Thyroid gland (tissue), 4 donors: ENCODE results near the gene RCAN2.

Experiments used
- CTCF ChIP-seq, 6 experiments: fragments of 200-600 bp in 3 of 6; fragments of 450-650 bp in 3 of 6; sonication (generic) in 3 of 6; IDR thresholded peaks; one replicate each; pipeline ENCODE4 v1.5.1; 2016 to 2019; ENCODE audit warnings: antibody characterized with exemption in 6 of 6, mild to moderate bottlenecking in 2 of 6, inconsistent platforms in 1 of 6, moderate library complexity in 1 of 6
- POLR2A ChIP-seq, 2 donors: fragments of 450-650 bp; IDR thresholded peaks; one replicate each; pipeline ENCODE4 v1.6.1; 2017; ENCODE audit warnings: antibody characterized with exemption in 2 of 2, mild to moderate bottlenecking in 2 of 2, moderate library complexity in 1 of 2

GRCh38 chr6:46473881-46474280 lies 17.4 kb downstream of the RCAN2 start:
- TF ChIP-seq POLR2A (IDR thresholded peaks at IDR 0.05) (no peak), CTCF (IDR thresholded peaks at IDR 0.05) (no peak)
